PC-3 (cell line): ENCODE data around the gene LOXHD1. TPM values are rescaled to one million over a fixed set of nuclear protein-coding genes. Genes with fewer than 3 reads are reported as not detected.

Experiments used
- ATAC-seq: fragments of 200-7000 bp; cut with Tn5 transposase; 2 replicates; pipeline ENCODE4 v1.9.1; 2020; ENCODE audit warnings: mild to moderate bottlenecking, moderate library complexity
- BruUV-seq: library from RNA; stranded (reverse); fragments of 400-500 nt; replicated peaks from 2 replicates; lab custom pipeline; 2021; lab: Mats Ljungman, UMichigan
- CTCF ChIA-PET: fragments of 300-600 bp; sonication (Branson Sonifier 250); formaldehyde crosslinking; loops from one replicate; lab custom pipeline; 2022; ENCODE audit warnings: antibody characterized with exemption; lab: Charles Lee
- POLR2A ChIA-PET: fragments of 300-600 bp; sonication (Branson Sonifier 250); formaldehyde crosslinking; loops from one replicate; lab custom pipeline; 2022; ENCODE audit warnings: antibody characterized with exemption; ENCODE audit not compliant: unreplicated experiment; lab: Charles Lee
- DNase-seq: peaks from one replicate; pipeline ENCODE4 v3.0.0-alpha.2; 2015
- H2AFZ ChIP-seq: fragments of 300-600 bp; sonication (generic); 2 replicates; pipeline ENCODE4 v1.6.0; 2016; ENCODE audit warnings: antibody characterized with exemption, low read length
- H3F3A ChIP-seq: fragments of 300-600 bp; sonication (generic); one replicate; pipeline ENCODE4 v1.6.0; 2017; ENCODE audit warnings: antibody characterized with exemption, low read length, control low read depth, mild to moderate bottlenecking; ENCODE audit not compliant: unreplicated experiment
- H3K27ac ChIP-seq: fragments of 300-600 bp; sonication (generic); 2 replicates; pipeline ENCODE4 v1.5.1; 2016; ENCODE audit warnings: mild to moderate bottlenecking, low read length
- H3K27me3 ChIP-seq: fragments of 300-600 bp; sonication (generic); 2 replicates; pipeline ENCODE4 v1.6.1; 2016; ENCODE audit warnings: low read length, mixed read lengths
- H3K36me3 ChIP-seq: fragments of 300-600 bp; sonication (generic); 2 replicates; pipeline ENCODE4 v1.6.1; 2016; ENCODE audit warnings: low read depth, mixed run types, low read length, mixed read lengths
- H3K4me1 ChIP-seq: fragments of 300-600 bp; sonication (generic); 2 replicates; pipeline ENCODE4 v1.5.1; 2016; ENCODE audit warnings: low read length; ENCODE audit not compliant: insufficient read depth
- H3K4me2 ChIP-seq: fragments of 300-600 bp; sonication (generic); 2 replicates; pipeline ENCODE4 v1.6.0; 2016; ENCODE audit warnings: low read length
- H3K4me3 ChIP-seq: fragments of 300-600 bp; sonication (generic); 2 replicates; pipeline ENCODE4 v1.5.1; 2016; ENCODE audit warnings: mild to moderate bottlenecking, low read length, mixed read lengths
- H3K79me2 ChIP-seq: fragments of 300-600 bp; sonication (generic); 2 replicates; pipeline ENCODE4 v1.6.1; 2017; ENCODE audit warnings: low read length, mixed read lengths
- H3K9ac ChIP-seq: fragments of 300-600 bp; sonication (generic); 2 replicates; pipeline ENCODE4 v1.6.0; 2016; ENCODE audit warnings: mild to moderate bottlenecking, low read length
- H3K9me2 ChIP-seq: fragments of 300-600 bp; sonication (generic); replicated peaks from 2 replicates; pipeline ENCODE4 v1.6.1; 2016; ENCODE audit warnings: mixed run types, low read length, mixed read lengths
- H3K9me3 ChIP-seq: fragments of 300-600 bp; sonication (generic); 2 replicates; pipeline ENCODE4 v1.6.1; 2016; ENCODE audit warnings: low read length, mixed read lengths
- H4K20me1 ChIP-seq: fragments of 300-600 bp; sonication (generic); 2 replicates; pipeline ENCODE4 v1.6.1; 2016; ENCODE audit warnings: low read length, mixed read lengths
- CTCF ChIP-seq: fragments of 300-600 bp; sonication (generic); conservative IDR thresholded peaks from 2 replicates; pipeline ENCODE4 v1.5.1; 2017; ENCODE audit warnings: antibody characterized with exemption, low read depth, mild to moderate bottlenecking, low read length
- EZH2 ChIP-seq: fragments of 300-600 bp; sonication (generic); IDR thresholded peaks from one replicate; pipeline ENCODE4 v1.6.1; 2017; ENCODE audit warnings: antibody characterized with exemption, mild to moderate bottlenecking, low read length; ENCODE audit not compliant: unreplicated experiment
- EZH2phosphoT487 ChIP-seq: fragments of 300-600 bp; sonication (generic); IDR thresholded peaks from 2 replicates; pipeline ENCODE4 v1.6.1; 2018; ENCODE audit warnings: mild to moderate bottlenecking, antibody characterized with exemption, low read length, borderline replicate concordance
- intact Hi-C: fragments of 100-400 bp; cut with micrococcal nuclease; formaldehyde crosslinking; loops from 2 replicates; pipeline ENCODE4 v1.9.0; 2023
- total RNA-seq: library from RNA; depleted of rRNA; stranded (reverse); fragments of >200 nt; gene quantifications from 2 replicates; pipeline ENCODE4 v1.2.3, GENCODE V29; 2014

The LOXHD1 gene
- total RNA-seq, 1 experiment from 2014 or later = not detected

DNA sequence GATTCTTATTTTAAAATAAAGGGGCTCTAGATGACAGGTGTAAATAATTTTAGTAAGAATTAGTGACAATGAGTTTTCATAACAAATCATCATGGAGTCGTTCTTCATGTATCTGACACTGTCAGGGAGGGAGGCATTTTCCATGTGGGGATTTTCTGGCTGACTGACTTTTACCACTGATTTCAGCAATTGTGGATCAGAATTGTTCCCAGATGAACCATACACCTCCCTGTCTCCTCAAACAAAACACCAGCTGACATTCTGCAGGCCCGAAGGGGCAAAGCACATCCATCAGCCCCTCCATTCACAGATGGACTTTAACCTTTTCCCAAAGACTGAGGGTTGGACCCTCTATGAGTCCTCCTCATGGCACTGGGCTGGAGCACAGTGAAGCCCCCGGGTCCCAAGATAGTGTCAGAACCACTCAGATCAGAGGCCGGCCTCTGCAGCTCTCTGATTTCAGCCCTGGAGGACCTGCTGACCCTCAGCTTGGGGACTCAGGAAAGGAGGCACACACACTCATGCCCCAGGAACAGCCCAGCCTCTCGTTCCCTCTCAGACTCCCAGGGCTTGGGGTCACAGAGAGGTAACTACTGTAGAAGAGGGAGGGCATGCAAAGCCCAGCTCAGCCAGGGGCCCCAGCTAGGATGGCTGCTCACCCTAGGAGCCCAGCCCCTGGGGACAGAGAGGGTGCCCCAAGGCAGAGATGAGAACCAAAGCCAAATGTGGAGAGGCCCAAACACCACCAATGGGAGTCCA, 43.2 kb upstream of the LOXHD1 start:
- H3F3A ChIP-seq = no peaks in the 10 kb centered on the region
- intact Hi-C loops = no loop called here
- ChIA-PET CTCF (no interaction called here), POLR2A (no interaction called here)
- H4K20me1 ChIP-seq = no peaks in the 10 kb centered on the region
- H3K4me2 ChIP-seq = no peak overlapping the region
- H3K9me3 ChIP-seq = no peaks in the 10 kb centered on the region
- ATAC-seq = no peak
- H3K27me3 ChIP-seq = no peaks in the 10 kb centered on the region
- H3K9ac ChIP-seq = no peak overlapping the region
- no peaks in the 10 kb centered on the region for H3K36me3 ChIP-seq
- TF ChIP-seq EZH2 (no peak), CTCF (no peak), EZH2phosphoT487 (no peak)
- DNase-seq = no peak
- H3K4me1 ChIP-seq = no peaks in the 10 kb centered on the region
- H3K4me3 ChIP-seq = no peak overlapping the region
- H2AFZ ChIP-seq = no peak overlapping the region
- no peaks in the 10 kb centered on the region for H3K79me2 ChIP-seq
- no peak overlapping the region for H3K27ac ChIP-seq
- no TSS peak for BruUV-seq
- no peaks in the 10 kb centered on the region for H3K9me2 ChIP-seq

DNA sequence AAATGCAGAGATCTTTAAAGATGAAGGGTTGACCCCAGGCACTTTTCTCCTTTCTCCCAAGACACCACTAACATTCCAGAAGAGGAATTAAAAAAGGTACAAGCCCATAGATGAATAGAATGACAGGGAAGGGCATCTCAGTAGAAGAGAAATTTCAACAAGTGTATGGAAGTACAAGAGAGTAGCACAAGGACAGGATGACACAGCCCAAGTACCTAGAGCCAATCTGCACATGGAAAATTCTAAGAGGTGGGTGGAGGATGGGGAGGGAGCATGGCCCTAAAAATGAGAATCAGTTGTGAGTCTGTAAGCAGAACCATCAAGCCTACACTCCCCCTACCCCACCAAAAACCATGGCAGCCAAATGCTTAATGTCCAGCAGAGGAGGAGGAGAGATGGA, 39.7 kb upstream of the LOXHD1 start:
- Histone ChIP-seq H3K4me3 (no peak overlapping the region), H3K36me3 (no peaks in the 10 kb centered on the region), H3K9ac (no peak overlapping the region), H3K27me3 (no peaks in the 10 kb centered on the region), H3K9me3 (no peaks in the 10 kb centered on the region), H4K20me1 (no peaks in the 10 kb centered on the region), H3K4me1 (no peaks in the 10 kb centered on the region), H3K4me2 (no peak overlapping the region), H3F3A (no peaks in the 10 kb centered on the region), H3K27ac (no peak overlapping the region), H3K9me2 (no peaks in the 10 kb centered on the region), H3K79me2 (no peaks in the 10 kb centered on the region), H2AFZ (no peak overlapping the region)
- POLR2A ChIA-PET = no interaction called here
- TF ChIP-seq CTCF = no peak
- TF ChIP-seq EZH2 = no peak
- TF ChIP-seq EZH2phosphoT487 = no peak
- BruUV-seq = no TSS peak
- intact Hi-C loops = no loop called here
- CTCF ChIA-PET = no interaction called here
- DNase-seq = no peak
- ATAC-seq = no peak

DNA sequence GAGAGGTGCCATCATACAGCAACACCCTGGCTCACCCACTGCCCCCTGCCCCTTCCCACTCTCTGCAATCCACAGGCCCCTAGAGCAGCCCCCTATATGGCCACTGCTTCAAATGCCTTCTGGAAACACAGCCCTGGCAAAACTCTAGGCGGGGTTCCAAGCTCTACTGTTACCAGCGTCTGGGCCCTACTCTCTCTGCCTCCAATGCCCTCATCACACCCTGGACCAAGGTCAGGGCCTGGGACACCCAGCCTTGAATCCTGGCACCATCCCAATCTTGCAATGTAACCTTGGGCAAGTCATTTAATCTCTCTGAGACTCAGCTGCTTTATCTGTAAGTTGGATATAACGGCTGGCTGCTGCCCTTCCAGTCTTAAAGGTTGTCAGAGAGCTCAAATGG, 39.2 kb upstream of the LOXHD1 start:
- no peaks in the 10 kb centered on the region for H3K36me3 ChIP-seq
- H2AFZ ChIP-seq = no peak overlapping the region
- TF ChIP-seq EZH2phosphoT487 (no peak), EZH2 (no peak), CTCF (no peak)
- BruUV-seq = no TSS peak
- H4K20me1 ChIP-seq = no peaks in the 10 kb centered on the region
- no peak overlapping the region for H3K4me3 ChIP-seq
- no peaks in the 10 kb centered on the region for H3K9me3 ChIP-seq
- no peak overlapping the region for H3K9ac ChIP-seq
- no peaks in the 10 kb centered on the region for H3F3A ChIP-seq
- H3K4me1 ChIP-seq = no peaks in the 10 kb centered on the region
- intact Hi-C loops = no loop called here
- ATAC-seq = no peak
- DNase-seq = no peak
- no peaks in the 10 kb centered on the region for H3K79me2 ChIP-seq
- no peaks in the 10 kb centered on the region for H3K27me3 ChIP-seq
- no peaks in the 10 kb centered on the region for H3K9me2 ChIP-seq
- H3K27ac ChIP-seq = no peak overlapping the region
- H3K4me2 ChIP-seq = no peak overlapping the region
- ChIA-PET POLR2A (no interaction called here), CTCF (no interaction called here)
